Left renal pelvis (tissue), 4 donors: ENCODE measurements around the gene ITPK1. TPM values are rescaled to one million over a fixed set of nuclear protein-coding genes. Genes with fewer than 3 reads are reported as not detected.

Source experiments
- DNase-seq, 4 donors: peaks; one replicate each; pipeline ENCODE4 v3.0.0-alpha.2; 2013; ENCODE audit warnings: low read depth in 4 of 4, low spot score in 3 of 4
- polyA plus RNA-seq, 4 donors: library from polyadenylated mRNA; unstranded; fragments of 120-200 nt; gene quantifications; one replicate each; pipeline ENCODE4 v1.2.1, GENCODE V29; 2013; ENCODE audit not compliant: insufficient read length in 4 of 4

Gene ITPK1
- polyA plus RNA-seq, 4 donors = 16.5 to 33.7 (median 28.0) TPM

DNA sequence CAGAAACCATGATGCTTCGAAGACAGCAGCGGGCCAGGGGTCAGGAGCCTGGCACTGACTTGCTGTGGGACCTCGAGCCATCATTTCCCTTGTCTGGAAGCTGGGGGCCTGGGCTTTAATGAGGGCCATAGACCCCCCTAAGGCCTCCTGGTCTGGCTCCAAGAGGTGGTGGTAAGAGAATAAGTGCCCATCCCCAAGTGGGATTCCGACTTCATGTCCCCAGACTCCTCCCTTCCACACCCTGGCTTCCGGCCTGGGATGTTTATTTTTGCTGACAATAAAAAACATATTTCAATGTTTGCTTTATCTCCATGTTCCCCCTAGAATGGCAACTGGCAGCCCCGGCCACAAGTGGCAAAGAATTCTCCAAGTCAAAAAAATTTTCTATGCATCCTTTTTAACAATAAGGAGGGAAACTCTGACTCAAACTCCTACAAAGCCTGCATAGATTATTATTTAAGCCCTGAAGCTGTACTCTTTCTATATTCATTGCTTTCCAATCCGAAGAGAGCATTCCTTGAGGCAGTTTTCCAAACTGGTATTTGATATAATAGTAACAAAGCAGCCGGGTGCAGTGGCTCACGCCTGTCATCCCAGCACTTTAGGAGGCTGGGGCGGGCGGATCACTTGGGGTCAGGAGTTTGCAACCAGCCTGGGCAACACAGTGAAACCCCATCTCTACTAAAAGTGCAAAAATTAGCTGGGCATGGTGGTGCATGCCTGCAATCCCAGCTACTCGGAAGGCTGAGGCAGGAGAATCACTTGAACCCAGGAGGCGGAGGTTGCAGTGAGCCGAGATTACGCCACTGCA, 84.0 kb downstream of the ITPK1 start:
- no peak for DNase-seq

DNA sequence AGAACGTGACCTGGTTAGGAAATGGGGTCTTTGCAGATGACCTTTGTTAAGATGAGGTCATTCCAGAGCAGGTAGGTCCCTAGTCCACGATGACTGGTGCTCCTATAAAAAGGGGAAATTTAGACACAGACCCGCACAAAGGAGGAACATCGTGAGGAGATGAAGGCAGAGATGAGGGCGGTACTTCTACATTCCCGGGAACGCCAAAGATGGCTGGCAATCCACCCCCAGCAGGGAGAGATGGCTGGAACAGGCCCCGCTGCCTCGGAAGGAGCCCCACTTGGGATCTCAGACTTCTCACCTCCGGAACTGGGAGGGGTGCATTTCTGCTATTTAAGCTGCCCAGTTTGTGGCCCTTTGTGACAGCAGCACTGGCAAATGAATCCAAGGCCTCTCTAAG, 85.0 kb downstream of the ITPK1 start:
- no peak for DNase-seq

DNA sequence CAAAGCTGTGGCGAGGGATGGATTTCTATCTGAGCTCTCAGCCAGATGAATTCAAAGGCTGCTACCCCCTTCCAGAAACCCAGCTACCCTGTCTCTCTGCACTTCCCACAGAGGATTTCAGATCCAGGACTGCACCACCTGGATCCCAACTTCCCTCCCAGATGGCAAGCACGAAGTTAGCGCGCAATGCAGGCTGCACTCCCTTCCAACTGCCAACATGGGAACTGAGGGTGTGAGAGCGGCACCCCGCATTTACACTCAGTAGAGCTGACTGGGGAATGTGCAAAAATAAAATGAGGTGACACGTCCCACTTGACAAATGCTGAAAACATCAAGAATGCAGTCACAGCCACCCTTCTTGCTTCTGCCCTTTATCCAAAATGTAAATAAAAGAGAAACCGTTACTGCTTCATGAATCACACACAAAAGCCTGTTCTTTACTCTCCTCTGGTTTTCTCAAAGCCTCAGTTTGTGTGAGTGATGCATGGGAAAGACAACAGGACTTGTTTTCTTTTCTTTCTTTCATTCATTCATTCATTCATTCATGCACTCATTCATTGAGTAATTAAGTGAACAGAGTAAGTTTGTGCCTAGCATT, 85.7 kb downstream of the ITPK1 start:
- no peak for DNase-seq

DNA sequence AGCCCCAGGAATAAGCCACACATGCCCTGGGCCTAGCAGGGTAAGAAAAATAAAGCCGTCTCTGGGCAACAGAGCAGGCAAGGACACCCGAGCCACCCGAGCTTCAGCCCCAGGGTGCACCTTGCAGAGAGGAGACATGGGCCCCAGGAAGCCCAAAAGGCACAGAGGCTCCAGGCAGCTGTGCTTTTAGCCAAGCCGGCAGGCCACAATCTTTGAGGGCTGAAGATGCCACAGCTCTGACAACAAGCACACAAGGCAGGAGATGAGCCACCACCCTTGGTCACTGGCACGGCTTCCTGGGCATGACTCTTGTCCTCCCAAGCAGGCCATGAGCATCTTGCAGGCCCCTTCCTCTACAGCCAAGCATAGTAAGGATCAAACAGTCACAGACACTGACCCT, 86.3 kb downstream of the ITPK1 start:
- DNase-seq = no peak

DNA sequence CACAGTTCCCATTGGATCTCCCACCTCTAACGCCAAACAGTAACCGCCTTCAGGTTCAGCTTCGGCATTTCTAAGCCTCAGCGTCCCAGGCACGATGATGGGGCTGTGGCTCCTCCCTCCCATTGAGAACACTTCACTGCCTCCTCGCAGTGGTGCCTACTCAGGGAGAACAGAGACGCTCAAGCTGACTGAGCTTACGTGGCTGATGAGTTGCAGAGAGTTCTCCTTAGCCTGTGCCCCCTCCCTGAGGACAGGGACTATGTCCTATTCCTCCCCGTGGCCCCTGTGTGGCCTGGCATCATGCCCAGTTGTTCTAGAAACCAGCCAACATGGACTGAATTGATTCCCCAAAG, 87.0 kb downstream of the ITPK1 start:
- no peak for DNase-seq

DNA sequence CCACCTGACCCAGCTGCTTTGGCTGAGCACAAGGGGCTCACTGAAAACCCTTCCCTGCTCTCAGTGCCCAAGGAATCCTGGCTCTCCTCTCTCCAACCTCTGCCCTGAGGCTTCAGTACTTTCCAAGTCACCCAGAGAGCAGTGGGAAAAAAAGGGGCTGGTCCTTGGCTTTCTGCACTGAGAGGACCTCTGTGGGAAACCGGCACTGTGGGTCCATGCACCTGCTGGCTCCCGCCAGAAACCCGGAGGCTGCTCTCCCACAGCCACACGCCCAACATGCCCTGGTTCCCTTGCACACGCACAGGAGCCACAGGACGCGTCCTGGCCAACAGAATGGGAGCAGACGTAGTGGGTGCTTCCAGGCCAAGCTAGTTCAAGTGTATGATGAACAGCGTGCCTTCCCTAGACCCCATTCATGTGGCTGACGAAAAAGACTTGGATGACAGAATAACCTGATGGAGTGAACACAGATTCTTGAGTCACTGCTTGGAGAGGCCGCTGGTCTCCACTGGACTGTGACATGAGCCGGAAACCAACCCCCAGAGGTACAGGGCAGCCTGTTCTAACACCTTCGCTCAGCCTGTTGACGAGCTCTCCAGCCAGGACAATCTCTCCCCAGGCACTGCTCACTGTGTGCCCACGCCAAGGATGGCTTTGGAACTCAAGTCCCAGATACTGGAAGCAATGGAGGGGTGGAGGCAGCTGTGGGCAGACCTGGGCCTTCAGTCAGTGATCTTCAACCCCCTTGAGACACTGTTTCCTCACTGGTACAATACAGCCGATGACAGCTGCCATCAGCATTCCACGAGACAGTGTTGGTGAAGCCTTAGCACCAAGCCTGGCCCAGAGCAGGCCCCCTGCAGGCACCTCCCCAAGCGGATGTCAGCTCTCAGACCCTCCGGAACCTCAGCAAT, 87.7 kb downstream of the ITPK1 start:
- no peak for DNase-seq

DNA sequence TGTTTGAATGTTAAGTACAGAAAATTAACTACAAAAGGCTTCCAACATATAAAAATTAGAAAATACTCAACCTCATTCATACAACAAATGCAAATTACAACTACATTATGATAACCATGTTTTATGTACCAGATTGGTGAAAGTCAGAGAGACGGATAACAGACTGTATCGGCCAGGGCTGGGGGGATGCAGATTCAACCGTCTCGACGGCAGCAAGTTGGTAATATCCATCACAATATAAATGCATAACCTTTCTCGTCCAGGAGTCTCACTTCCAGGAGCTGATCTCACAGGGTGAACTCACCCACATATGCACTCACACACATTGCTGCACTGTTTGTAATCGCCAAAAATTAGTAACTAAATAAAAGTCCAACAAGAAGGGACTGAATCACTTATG, 89.4 kb downstream of the ITPK1 start:
- DNase-seq = no peak

DNA sequence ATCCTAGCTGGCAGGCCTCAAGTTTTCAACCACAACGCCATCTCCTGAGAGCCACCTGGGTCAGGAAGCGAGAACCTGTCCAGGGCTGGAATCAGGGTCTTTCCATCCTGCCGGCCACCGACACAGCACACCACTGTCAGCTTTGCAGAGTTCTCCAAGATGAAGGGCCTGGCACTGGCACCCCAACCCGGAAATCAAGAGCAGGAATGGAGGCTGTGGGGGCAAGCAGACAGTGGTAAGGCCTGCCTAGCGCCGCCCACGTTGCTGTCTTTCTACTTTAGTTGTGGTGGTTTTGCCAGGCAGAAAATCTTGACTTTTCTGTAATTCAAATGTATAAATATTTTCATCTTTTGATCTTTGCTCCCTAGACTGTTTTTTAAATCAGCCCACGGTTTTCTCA, 90.7 kb downstream of the ITPK1 start:
- no peak for DNase-seq

DNA sequence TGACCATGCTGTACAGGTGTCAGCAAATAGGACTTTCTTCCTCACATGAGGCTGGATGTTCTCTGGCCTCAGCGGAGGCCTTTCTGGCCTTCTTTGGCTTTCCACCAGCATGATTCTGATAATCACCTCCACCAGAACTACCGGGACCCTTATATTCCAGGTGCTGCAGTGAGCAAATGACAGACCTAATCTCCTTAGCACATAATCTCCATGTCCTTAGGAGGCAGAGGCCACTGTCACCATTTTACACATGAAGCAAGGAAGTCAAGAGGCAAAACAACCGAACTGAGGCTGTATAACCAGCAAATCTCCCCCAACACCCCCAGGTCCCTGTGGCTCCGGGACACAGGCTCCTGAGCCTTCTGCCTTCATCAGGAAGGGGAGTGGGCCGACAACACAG, 91.2 kb downstream of the ITPK1 start:
- no peak for DNase-seq

DNA sequence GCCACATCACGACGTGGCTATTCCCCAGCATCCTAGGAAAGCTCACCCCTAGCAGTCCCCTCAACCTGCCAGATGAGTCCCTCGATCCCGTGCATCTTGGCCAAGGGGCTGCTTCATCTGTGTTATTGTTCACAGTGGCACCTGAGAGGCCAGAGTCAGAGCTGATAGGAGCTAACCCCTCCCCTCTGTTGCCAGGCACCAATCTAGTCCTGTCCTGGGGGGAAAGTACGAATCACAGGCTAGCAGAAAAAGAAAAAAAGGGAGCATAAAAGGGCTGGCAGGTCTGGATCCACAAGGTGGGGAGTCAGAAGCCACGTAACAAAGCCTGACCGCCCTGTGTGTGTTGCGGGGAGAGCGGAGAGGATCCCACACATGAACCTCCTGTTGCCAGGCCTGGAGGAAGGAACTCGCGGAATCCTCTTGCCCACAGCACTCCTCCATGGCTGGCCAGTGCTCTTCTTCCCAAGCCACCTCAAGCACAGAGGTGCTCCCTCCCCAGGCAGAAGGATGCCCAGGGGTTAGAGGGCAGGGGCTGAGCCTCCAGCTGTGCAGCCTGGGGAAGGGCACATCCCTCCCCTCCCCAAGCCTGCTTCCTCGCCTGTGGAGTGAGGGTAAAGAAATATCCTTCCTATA, 91.8 kb downstream of the ITPK1 start:
- no peak for DNase-seq

DNA sequence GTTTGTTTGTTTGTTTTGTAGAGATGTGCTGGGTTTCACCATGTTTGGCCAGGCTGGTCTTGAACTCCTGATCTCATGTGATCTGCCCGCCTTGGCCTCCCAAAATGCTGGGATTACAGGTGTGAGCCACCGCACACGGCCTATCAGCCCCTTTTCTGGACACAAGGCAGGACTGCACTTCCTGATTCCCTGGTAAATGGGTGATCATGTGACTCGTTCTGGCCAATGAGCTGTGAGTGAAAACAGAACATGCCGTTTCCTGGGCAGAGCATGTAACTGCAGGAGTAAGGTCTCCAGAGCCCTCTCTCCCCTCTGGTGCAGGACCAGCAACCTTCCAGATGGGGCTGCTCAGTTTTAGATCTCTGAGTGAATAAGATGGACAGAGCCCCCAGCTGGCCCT, 92.7 kb downstream of the ITPK1 start:
- DNase-seq = no peak

DNA sequence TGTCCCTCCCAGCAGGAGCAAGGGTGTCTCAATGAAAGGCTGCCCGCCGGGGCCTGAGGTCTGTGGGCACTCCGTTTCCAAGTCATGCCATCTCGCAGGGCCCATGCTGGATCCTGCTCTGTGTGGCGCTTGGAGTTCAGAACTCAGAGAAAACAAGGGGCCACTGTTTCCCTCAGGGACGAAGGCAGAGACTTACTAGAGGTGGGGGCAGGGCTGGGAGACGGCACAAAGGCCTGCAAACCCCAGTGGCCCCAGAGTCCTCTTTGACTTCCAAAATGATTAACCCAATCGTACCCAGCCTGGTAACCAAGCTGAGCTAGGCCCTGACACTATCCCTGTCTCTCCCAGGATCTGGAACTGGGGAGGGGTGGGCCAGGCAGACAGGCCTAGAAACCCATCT, 95.8 kb downstream of the ITPK1 start:
- DNase-seq = no peak

DNA sequence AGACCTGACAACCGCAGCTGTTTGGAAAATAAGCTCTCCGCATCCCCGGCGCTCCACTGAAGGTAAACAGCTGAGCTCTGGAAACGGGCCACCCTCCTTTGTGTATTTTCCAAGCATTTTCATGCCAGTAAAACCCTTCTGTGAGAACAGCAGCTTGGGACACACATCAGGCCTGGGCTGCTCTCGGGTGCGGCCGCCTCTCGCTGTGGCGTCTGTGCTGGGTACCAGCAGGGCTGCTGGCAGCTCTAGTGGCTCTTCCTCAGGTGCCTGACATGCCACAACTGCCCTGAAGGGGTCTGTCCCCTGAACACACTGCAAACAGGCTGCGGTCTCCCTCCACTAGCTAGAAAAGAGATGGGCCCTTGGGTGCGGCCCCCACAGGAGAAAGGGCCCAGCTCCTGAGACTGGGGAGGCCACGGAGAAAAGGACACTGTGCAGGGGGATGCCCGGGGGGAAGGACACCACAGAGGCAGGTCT, 96.3 kb downstream of the ITPK1 start:
- DNase-seq = no peak

DNA sequence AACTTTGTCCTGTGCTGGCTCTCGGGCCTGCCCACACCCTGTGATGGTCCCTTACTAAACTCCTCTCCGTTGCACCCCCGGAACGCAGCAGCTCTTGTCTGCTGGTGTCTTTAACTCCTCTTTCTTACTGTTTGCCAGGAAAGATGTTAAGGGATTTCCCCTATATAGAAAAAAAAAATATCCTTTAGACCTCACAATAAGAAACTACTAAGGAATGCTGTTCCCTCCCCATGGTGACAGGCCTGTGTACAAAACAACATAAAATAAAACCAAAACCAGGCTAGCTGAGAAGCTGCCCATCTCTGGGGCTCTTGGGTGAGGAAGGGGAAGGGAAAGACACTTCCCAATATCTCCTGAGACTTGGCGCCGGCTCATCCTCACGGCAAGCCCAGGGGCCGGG, 97.4 kb downstream of the ITPK1 start:
- DNase-seq = no peak

DNA sequence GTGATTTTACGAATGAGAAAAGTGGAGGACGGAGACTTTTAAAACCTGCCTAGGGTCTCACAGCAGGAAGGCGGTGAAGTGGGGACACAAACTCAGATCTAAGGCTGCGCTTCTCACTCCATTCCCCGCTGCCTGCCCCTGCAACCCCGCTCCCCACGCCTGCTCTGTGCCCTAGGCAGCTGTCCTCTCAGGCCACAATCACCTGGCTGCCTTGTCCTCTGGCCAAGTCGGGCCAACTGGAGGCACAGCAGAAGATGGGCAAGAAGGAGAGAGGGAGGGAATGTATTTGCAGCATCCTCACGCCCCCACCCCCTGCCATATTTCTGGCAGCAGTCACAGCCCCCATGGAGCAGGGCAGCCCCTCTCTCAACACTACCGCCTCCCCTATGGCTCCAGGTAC, 97.8 kb downstream of the ITPK1 start:
- DNase-seq = no peak

DNA sequence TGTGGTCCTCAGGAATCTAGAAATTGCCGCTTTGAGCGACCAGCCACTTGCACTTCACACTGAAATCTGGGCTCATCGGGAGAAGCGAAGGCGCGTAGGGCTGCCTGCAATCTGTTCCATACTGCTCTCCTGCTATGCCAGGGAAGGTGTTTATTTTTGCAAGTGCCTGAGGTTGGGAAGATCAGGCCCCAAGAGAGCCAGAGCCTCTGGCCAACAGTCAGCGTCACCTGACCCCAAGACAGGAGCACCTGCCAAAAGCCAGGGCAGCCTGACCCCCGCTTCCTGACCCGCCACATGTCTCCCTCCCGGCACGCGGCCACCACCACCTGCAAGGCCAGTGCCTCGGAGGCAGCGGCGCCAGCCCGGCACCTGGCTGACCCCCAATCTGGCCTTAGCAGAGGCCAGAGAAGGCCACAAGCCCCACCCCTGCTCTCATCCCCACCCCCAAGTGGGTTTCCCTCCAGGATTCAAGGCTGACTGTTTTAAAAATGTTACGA, 98.4 kb downstream of the ITPK1 start:
- DNase-seq = no peak

DNA sequence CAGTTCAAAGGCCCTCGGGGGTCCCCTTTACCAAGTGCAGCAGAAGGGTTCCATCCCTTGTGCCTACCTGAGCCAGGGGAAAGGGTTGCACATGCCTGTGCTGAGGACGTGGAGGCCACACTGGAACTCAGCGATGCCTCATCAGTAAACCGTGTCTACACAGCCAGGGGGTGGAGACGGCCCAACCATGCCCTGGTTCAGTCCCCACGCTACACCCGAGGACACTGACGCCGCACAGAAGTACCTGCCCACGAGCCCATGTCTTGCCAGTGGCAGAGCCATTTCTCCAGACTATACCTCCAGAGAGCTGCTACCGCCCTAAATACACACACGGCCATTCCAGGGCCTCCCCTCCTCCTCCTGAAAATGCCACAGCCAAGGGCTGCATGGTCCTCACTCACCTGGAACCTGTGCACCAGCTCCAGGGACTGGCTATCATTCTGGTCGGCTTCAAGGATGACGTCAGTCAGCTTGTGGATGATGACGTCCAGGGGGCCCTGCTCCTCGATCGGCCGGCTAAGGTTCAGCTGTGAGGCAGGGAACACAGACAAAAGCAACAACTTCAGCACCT, 99.4 kb downstream of the ITPK1 start:
- DNase-seq = no peak

DNA sequence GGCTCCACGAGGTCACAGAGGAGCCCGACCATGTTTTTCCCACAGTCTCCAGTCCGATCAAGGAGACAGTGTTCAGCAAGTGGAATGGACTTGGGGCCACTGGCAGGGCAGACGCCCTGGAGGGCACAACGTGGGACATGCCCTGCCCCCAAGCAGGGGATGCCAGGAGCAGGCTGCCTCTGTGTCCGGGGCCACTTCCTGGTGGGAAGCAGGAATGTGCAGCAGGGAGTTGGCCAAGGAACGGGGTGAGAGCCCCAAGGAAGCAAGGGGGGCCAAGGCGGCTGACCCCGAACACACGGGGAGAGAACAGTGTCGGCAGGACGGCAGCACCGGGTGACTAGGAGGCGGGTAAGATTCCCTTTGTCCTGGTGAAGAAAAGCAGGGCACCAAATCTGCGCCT, 100.2 kb downstream of the ITPK1 start:
- no peak for DNase-seq

DNA sequence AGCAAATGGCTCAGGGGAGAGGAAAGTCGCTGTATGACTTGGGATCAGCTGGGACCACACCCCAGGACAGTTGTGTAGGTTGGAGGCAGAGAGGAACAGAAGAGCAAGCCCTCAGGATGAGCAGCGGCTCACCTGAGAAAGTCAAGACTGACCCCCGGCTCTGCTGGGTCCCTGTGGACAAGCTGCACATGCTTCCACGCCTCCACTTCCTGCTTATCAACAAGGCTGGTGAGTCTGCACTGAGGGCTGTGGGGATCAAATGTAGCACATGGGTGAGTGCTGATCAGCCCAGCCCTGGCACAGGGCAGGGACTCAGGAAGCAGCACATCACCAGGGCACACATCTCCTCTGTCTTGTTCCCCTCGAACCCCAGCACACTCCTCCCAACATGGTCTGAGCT, 100.7 kb downstream of the ITPK1 start:
- no peak for DNase-seq
